HepG2 (cell line): Measurements from ENCODE around the gene LINGO3. TPM values are rescaled to one million over a fixed set of nuclear protein-coding genes. Genes with fewer than 3 reads are reported as not detected.

ENCODE experiments used
- IKZF1 ChIP-seq: fragments of 450-650 bp; IDR thresholded peaks from 2 replicates; pipeline ENCODE4 v1.7.1; 2016
- MTA1 ChIP-seq: sonication (generic); formaldehyde crosslinking; IDR thresholded peaks from 2 replicates; pipeline ENCODE4 v1.4.0; 2020; ENCODE audit warnings: missing genetic modification reagents, mild to moderate bottlenecking, borderline replicate concordance
- NFE2L1 ChIP-seq: sonication (generic); formaldehyde crosslinking; IDR thresholded peaks from 2 replicates; pipeline ENCODE4 v1.4.0; 2020; ENCODE audit warnings: missing genetic modification reagents, mild to moderate bottlenecking, borderline replicate concordance
- NFIB ChIP-seq: sonication (generic); formaldehyde crosslinking; IDR thresholded peaks from 2 replicates; pipeline ENCODE4 v1.9.0; 2021; ENCODE audit warnings: missing genetic modification reagents, mild to moderate bottlenecking, borderline replicate concordance
- POLR2A ChIP-seq, 2 experiments: IDR thresholded peaks; 2 replicates each; pipeline ENCODE4 v1.6.1; 2011; ENCODE audit warnings: low read depth in 2 of 2, low read length in 2 of 2, mild to moderate bottlenecking in 1 of 2, moderate library complexity in 1 of 2; ENCODE audit not compliant: insufficient read depth in 1 of 2
- SAFB2 ChIP-seq: sonication (generic); formaldehyde crosslinking; IDR thresholded peaks from 2 replicates; pipeline ENCODE4 v1.5.1; 2020; ENCODE audit warnings: missing genetic modification reagents, low read depth, mild to moderate bottlenecking, borderline replicate concordance
- ZBTB20 ChIP-seq: sonication (generic); formaldehyde crosslinking; IDR thresholded peaks from 2 replicates; pipeline ENCODE4 v1.8.1; 2023; ENCODE audit warnings: missing genetic modification reagents, low read depth, mild to moderate bottlenecking, borderline replicate concordance
- ZFAT ChIP-seq: sonication (generic); formaldehyde crosslinking; conservative IDR thresholded peaks from 2 replicates; pipeline ENCODE4 v1.8.1; 2023; ENCODE audit warnings: missing genetic modification reagents, inconsistent platforms
- ZNF263 ChIP-seq: sonication (generic); formaldehyde crosslinking; IDR thresholded peaks from 2 replicates; pipeline ENCODE4 v1.4.0; 2020; ENCODE audit warnings: missing genetic modification reagents
- ZNF335 ChIP-seq: sonication (generic); formaldehyde crosslinking; IDR thresholded peaks from 2 replicates; pipeline ENCODE4 v1.4.0; 2020; ENCODE audit warnings: missing genetic modification reagents
- ZNF788 ChIP-seq: sonication (generic); formaldehyde crosslinking; IDR thresholded peaks from 2 replicates; pipeline ENCODE4 v1.5.0; 2020; ENCODE audit warnings: mild to moderate bottlenecking, missing genetic modification reagents, borderline replicate concordance
- polyA plus RNA-seq, 8 experiments: library from polyadenylated mRNA; depleted of rRNA in 3 of 8; stranded (reverse) in 7 of 8; unstranded in 1 of 8; fragments of >200 nt; fragmentation: Illumina TruSeq in 4 of 8; extraction: Trizol in 4 of 8; gene quantifications; 2 replicates each; pipeline versions ENCODE4 v1.2.1 to v1.2.3, GENCODE V29; 2011 to 2016; ENCODE audit warnings: low read depth in 4 of 8, missing spikeins in 1 of 8, mixed read lengths in 1 of 8; ENCODE audit not compliant: insufficient read depth in 1 of 8
- total RNA-seq, 5 experiments: library from RNA; depleted of rRNA; stranded (reverse); fragments of >200 nt; fragmentation: Illumina TruSeq; extraction: Trizol; gene quantifications; 2 replicates each; pipeline ENCODE4 v1.2.3, GENCODE V29; 2016; ENCODE audit warnings: low read depth in 1 of 5
- TF ChIP-seq, protein P1 (sequence below): sonication (generic); formaldehyde crosslinking; IDR thresholded peaks from 2 replicates; pipeline ENCODE4 v1.4.0; 2020; ENCODE audit warnings: missing genetic modification reagents, borderline replicate concordance
- TF ChIP-seq, protein P2 (sequence below): sonication (generic); formaldehyde crosslinking; IDR thresholded peaks from 2 replicates; pipeline ENCODE4 v1.5.0; 2020; ENCODE audit warnings: mild to moderate bottlenecking, missing genetic modification reagents, borderline replicate concordance
- TF ChIP-seq, protein P3 (sequence below): sonication (generic); formaldehyde crosslinking; conservative IDR thresholded peaks from 2 replicates; pipeline ENCODE4 v1.4.0; 2020; ENCODE audit warnings: mild to moderate bottlenecking, missing genetic modification reagents, moderate library complexity

Gene LINGO3
- total and polyA plus RNA-seq, 2 of the 13 experiments (the other 11 are each of a cell fraction or from before 2014, with no cell fraction given), result not detected

DNA sequence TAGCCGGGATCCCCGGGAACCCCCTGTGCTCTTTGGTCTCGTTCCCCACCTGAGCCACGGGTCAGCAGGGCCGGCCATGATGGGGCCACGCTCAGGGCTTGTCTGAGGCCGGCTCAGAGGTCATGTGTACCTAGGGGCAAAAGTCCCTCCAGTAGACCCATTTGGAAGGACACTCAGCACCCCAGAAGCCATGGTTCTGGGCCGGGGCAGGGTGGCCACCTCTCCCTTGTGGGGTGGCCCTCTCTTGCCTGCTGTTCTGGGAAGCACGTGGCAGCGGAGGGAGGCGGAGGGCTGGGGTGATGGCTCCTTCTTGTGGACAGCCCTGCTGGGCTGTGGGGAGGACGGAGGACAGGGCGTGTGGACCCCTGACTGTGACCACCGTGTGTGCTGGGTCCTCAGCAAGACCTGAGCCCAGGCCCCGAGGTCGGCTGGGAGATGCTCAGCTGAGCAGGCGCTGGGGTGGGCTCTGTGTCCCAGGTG lies 19.6 kb downstream of the LINGO3 start (continued):
- TF ChIP-seq, protein P1, sequence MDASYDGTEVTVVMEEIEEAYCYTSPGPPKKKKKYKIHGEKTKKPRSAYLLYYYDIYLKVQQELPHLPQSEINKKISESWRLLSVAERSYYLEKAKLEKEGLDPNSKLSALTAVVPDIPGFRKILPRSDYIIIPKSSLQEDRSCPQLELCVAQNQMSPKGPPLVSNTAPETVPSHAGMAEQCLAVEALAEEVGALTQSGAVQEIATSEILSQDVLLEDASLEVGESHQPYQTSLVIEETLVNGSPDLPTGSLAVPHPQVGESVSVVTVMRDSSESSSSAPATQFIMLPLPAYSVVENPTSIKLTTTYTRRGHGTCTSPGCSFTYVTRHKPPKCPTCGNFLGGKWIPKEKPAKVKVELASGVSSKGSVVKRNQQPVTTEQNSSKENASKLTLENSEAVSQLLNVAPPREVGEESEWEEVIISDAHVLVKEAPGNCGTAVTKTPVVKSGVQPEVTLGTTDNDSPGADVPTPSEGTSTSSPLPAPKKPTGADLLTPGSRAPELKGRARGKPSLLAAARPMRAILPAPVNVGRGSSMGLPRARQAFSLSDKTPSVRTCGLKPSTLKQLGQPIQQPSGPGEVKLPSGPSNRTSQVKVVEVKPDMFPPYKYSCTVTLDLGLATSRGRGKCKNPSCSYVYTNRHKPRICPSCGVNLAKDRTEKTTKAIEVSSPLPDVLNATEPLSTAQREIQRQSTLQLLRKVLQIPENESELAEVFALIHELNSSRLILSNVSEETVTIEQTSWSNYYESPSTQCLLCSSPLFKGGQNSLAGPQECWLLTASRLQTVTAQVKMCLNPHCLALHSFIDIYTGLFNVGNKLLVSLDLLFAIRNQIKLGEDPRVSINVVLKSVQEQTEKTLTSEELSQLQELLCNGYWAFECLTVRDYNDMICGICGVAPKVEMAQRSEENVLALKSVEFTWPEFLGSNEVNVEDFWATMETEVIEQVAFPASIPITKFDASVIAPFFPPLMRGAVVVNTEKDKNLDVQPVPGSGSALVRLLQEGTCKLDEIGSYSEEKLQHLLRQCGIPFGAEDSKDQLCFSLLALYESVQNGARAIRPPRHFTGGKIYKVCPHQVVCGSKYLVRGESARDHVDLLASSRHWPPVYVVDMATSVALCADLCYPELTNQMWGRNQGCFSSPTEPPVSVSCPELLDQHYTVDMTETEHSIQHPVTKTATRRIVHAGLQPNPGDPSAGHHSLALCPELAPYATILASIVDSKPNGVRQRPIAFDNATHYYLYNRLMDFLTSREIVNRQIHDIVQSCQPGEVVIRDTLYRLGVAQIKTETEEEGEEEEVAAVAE (CRISPR knock-in tag), result no peak
- TF ChIP-seq NFIB (CRISPR knock-in tag) (peak; percentile 81; the same call in 1 of the 2 replicates), ZFAT (no peak), ZNF263 (CRISPR knock-in tag) (peak; percentile 79), IKZF1 (no peak), NFE2L1 (CRISPR knock-in tag) (no peak), POLR2A (IDR thresholded peaks at IDR 0.05; ENCODE audit: insufficient read depth in 1 of 2, low read depth in 2 of 2, low read length in 2 of 2) (no peak), ZNF788 (CRISPR knock-in tag) (peak; percentile 35; the same call in 1 of the 2 replicates), ZBTB20 (CRISPR knock-in tag) (peak; percentile 65; the same call in 1 of the 2 replicates), ZNF335 (CRISPR knock-in tag) (no peak), SAFB2 (CRISPR knock-in tag) (peak; percentile 60; the same call in 1 of the 2 replicates), MTA1 (CRISPR knock-in tag) (peak; percentile 74; the same call in 1 of the 2 replicates)
- TF ChIP-seq, protein P2, sequence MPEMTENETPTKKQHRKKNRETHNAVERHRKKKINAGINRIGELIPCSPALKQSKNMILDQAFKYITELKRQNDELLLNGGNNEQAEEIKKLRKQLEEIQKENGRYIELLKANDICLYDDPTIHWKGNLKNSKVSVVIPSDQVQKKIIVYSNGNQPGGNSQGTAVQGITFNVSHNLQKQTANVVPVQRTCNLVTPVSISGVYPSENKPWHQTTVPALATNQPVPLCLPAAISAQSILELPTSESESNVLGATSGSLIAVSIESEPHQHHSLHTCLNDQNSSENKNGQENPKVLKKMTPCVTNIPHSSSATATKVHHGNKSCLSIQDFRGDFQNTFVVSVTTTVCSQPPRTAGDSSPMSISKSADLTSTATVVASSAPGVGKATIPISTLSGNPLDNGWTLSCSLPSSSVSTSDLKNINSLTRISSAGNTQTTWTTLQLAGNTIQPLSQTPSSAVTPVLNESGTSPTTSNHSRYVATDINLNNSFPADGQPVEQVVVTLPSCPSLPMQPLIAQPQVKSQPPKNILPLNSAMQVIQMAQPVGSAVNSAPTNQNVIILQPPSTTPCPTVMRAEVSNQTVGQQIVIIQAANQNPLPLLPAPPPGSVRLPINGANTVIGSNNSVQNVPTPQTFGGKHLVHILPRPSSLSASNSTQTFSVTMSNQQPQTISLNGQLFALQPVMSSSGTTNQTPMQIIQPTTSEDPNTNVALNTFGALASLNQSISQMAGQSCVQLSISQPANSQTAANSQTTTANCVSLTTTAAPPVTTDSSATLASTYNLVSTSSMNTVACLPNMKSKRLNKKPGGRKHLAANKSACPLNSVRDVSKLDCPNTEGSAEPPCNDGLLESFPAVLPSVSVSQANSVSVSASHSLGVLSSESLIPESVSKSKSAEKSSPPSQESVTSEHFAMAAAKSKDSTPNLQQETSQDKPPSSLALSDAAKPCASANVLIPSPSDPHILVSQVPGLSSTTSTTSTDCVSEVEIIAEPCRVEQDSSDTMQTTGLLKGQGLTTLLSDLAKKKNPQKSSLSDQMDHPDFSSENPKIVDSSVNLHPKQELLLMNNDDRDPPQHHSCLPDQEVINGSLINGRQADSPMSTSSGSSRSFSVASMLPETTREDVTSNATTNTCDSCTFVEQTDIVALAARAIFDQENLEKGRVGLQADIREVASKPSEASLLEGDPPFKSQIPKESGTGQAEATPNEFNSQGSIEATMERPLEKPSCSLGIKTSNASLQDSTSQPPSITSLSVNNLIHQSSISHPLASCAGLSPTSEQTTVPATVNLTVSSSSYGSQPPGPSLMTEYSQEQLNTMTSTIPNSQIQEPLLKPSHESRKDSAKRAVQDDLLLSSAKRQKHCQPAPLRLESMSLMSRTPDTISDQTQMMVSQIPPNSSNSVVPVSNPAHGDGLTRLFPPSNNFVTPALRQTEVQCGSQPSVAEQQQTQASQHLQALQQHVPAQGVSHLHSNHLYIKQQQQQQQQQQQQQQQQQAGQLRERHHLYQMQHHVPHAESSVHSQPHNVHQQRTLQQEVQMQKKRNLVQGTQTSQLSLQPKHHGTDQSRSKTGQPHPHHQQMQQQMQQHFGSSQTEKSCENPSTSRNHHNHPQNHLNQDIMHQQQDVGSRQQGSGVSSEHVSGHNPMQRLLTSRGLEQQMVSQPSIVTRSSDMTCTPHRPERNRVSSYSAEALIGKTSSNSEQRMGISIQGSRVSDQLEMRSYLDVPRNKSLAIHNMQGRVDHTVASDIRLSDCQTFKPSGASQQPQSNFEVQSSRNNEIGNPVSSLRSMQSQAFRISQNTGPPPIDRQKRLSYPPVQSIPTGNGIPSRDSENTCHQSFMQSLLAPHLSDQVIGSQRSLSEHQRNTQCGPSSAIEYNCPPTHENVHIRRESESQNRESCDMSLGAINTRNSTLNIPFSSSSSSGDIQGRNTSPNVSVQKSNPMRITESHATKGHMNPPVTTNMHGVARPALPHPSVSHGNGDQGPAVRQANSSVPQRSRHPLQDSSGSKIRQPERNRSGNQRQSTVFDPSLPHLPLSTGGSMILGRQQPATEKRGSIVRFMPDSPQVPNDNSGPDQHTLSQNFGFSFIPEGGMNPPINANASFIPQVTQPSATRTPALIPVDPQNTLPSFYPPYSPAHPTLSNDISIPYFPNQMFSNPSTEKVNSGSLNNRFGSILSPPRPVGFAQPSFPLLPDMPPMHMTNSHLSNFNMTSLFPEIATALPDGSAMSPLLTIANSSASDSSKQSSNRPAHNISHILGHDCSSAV (CRISPR knock-in tag), result no peak
- TF ChIP-seq, protein P3, sequence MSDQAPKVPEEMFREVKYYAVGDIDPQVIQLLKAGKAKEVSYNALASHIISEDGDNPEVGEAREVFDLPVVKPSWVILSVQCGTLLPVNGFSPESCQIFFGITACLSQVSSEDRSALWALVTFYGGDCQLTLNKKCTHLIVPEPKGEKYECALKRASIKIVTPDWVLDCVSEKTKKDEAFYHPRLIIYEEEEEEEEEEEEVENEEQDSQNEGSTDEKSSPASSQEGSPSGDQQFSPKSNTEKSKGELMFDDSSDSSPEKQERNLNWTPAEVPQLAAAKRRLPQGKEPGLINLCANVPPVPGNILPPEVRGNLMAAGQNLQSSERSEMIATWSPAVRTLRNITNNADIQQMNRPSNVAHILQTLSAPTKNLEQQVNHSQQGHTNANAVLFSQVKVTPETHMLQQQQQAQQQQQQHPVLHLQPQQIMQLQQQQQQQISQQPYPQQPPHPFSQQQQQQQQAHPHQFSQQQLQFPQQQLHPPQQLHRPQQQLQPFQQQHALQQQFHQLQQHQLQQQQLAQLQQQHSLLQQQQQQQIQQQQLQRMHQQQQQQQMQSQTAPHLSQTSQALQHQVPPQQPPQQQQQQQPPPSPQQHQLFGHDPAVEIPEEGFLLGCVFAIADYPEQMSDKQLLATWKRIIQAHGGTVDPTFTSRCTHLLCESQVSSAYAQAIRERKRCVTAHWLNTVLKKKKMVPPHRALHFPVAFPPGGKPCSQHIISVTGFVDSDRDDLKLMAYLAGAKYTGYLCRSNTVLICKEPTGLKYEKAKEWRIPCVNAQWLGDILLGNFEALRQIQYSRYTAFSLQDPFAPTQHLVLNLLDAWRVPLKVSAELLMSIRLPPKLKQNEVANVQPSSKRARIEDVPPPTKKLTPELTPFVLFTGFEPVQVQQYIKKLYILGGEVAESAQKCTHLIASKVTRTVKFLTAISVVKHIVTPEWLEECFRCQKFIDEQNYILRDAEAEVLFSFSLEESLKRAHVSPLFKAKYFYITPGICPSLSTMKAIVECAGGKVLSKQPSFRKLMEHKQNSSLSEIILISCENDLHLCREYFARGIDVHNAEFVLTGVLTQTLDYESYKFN (CRISPR knock-in tag), result peak; percentile 92
